HG02642 (cell line): ENCODE data around the gene BNIP2.
"Not testable (repeated sequence)": the region's sequence is repeated elsewhere in the genome, so short reads cannot be mapped to it uniquely, and the experiment has no call there.

Source experiments
- ATAC-seq: cut with Tn5 transposase; IDR thresholded peaks from one replicate; pipeline ENCODE4 v1.9.1; 2021; ENCODE audit warnings: mild to moderate bottlenecking; ENCODE audit not compliant: unreplicated experiment, poor library complexity

The BNIP2 gene

GRCh38 chr15:59689626-59690236, 611 bp upstream of the BNIP2 start:
- ATAC-seq, result no peak

GRCh38 chr15:59688423-59688781, 718 bp downstream of the BNIP2 start:
- ATAC-seq, result no peak

GRCh38 chr15:59687836-59688235, 1.3 kb downstream of the BNIP2 start:
- ATAC-seq, result no peak

DNA sequence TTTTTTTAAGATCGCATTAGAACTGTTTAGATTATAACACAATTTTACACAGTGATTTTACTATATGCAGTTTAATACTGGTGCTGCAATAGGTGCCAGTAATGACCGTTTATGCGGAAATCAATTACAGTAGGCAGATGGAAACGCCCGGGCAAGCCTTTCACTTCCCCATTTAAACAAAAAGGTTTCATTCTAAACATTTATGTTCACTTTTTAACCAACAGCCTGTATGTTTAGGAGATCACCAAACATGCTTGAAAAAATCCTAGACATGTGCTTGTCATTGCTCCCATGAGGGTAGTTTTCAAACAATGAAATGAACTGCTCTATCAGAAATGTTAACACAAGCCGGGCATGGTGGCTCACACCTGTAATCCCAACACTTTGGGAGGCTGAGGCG, 2.7 kb downstream of the BNIP2 start:
- ATAC-seq, result no peak

- no peak for ATAC-seq
These were observed 3.3 kb downstream of the BNIP2 start for GRCh38 chr15:59685737-59686297.

- no peak for ATAC-seq
These were observed 8.2 kb downstream of the BNIP2 start for GRCh38 chr15:59680870-59681269.

GRCh38 chr15:59680346-59680745, 8.8 kb downstream of the BNIP2 start:
- no peak for ATAC-seq

- ATAC-seq, result no peak
These were observed 10.5 kb downstream of the BNIP2 start for GRCh38 chr15:59678620-59679019.

DNA sequence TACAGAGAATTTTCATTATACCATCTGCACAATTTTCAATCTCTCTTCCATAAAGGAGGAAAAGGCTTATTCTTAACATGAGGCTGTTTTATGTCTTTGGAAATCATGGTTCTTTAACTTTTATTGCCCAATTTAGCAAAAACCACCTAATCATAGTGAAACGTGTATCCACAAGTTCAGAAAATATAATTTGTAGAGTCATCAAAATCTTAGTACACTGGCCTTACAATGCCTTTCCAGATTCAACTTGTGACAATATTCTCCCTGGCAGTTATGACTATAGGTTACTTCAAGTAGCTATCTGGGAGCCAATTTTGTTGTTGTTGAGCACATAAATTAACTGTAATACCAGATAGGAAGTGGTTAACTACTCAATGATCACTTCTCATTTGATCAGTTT, 10.9 kb downstream of the BNIP2 start:
- no peak for ATAC-seq

- ATAC-seq, result no peak
These were observed 12.6 kb downstream of the BNIP2 start for GRCh38 chr15:59676565-59676964.

DNA sequence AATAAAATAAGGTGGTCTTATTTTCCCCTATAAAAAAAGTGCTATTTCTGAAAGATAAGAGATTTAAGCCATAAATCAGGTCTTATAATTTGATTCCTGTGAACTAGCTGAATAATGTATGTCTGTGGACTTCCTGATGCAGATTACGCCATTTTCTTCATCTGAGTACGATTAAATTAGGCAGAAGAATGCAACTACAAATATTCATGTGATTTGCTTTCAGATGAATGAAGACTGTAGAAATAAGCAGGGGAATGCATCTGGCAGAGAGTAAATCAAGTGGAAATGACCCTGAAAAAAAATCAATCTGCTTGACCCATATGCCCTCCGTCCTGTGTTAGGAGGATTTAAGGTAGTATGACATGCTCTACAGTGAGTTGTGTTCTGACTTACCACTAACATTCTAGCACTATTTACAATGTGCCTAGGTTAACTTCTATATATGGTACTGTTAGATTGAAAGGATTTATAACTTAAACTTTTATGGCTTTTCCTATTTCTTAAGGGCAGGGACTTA, 14.7 kb downstream of the BNIP2 start:
- no peak for ATAC-seq

DNA sequence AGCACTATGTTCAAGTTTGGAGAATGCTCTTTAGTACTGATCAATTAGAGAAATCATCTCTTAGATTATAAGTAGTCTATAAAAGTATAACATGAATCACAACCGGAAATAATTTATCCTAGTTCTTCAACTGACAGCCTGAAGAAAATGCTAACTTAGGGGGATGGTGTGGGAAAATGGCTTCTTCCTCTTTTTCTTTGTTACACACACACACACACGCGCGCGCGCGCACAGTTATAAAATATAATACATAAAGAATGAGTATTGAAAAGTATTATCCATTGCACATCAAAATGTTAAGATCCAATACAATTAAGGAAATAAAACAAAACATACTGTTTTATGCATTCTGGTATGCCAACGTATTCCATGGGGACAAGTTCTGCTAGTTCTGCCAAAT, 20.6 kb downstream of the BNIP2 start:
- ATAC-seq, result no peak

DNA sequence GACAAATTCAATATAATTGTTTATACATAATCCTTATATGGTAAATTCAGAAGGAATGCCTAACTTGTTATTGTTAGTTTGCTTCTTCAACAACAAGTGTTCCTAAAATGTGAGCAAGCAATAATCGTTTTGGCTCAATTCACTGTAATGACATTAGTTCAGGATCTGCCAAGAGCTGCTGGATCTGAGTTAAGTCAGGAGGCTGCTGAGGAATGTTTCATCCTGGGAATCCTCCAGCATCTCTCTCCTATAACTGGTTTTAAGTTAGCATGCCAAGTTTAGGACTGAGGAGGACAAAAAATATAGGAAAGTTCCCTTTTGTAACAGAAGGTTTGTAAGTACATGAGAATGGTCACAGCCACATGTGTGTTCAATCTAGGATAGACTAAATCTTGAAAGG, 26.9 kb downstream of the BNIP2 start:
- ATAC-seq, result no peak

GRCh38 chr15:59659366-59659765, 29.8 kb downstream of the BNIP2 start:
- no peak for ATAC-seq

GRCh38 chr15:59657635-59658125, 31.4 kb downstream of the BNIP2 start:
- ATAC-seq, result no peak

GRCh38 chr15:59656897-59657634, 32.1 kb downstream of the BNIP2 start, which contains the start of gene GTF2A2:
TSS of gene GTF2A2 (minus strand) at chr15:59657515. CDS start at chr15:59652277, 5,238 bp downstream.
- ATAC-seq, result peak; percentile 99

DNA sequence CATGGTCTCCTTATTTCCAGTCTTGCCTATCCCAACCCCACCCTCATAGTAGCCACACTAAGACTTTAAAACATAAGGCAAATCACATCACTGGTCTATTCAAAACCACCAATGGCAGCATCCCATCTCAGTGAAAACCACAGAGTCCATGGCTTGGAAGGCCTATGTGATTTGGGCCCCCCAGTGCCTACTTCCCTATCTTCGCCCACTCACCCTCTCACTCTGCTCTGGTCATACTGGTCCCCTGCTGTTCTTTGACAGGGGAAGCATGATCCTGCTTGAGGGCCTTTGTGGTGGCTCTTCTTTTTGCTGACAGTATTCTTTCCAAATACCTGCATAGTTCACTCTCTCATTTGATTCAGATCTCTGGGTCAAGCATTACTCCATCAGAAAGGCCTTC, 35.1 kb downstream of the BNIP2 start:
- no peak for ATAC-seq

- no peak for ATAC-seq
These were observed 39.5 kb downstream of the BNIP2 start for GRCh38 chr15:59649603-59650002.

- no peak for ATAC-seq
These were observed 42.0 kb downstream of the BNIP2 start for GRCh38 chr15:59647085-59647484.

DNA sequence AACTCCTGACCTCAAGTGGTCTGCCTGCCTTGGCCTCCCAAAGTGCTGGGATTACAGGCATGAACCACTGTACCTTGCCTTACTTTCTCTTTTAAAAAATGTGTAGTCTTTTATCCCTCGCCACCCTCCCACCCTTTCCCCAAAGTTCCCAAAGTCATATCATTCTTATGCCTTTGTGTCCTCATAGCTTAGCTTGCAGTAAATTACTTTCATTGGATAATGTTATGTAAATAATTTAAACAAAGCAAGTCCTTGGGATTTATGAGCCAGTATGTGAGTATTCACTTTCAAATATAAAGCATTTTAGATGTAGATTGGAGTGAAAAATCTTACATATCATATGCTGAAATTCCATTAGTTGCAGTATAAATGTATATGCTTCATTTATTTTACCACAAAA, 42.8 kb downstream of the BNIP2 start:
- ATAC-seq, result no peak

DNA sequence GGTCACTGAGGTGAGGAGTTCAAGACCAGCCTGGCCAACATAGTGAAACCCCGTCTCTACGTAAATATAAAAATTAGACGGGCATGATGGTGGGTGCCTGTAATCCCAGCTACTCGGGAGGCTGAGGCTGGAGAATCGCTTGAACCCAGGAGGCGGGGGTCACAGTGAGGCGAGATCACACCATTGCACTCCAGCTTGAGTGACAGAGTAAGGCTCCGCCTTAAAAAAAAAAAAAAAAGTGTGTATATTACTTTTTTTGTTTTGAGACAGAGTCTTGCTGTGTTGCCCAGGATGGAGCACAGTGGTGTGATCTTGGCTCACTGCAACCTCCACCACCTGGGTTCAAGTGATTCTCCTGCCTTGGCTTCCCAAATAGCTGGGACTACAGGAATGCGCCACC, 43.3 kb downstream of the BNIP2 start:
- ATAC-seq, result not testable (repeated sequence)
